HCT116 (cell line): ENCODE results near the gene MTHFD2L.

Experiments used
- EZH2 ChIP-seq: fragments of 200-600 bp; sonication (generic); IDR thresholded peaks from 2 replicates; pipeline ENCODE4 v1.6.1; 2017; ENCODE audit warnings: antibody characterized with exemption, mixed run types
- EZH2phosphoT487 ChIP-seq: fragments of 200-600 bp; IDR thresholded peaks from 2 replicates; pipeline ENCODE4 v1.6.1; 2018; ENCODE audit warnings: antibody characterized with exemption, borderline replicate concordance
- FOSL1 ChIP-seq: IDR thresholded peaks from 2 replicates; pipeline ENCODE4 v1.6.1; 2012; ENCODE audit warnings: low read depth
- POLR2A ChIP-seq: IDR thresholded peaks from 2 replicates; pipeline ENCODE4 v1.7.0; 2011; ENCODE audit warnings: borderline replicate concordance; ENCODE audit not compliant: insufficient read depth, insufficient read length; ENCODE audit errors: extremely low read depth
- TCF7L2 ChIP-seq: IDR thresholded peaks from 2 replicates; pipeline ENCODE4 v1.7.0; 2011; ENCODE audit warnings: borderline replicate concordance, inconsistent platforms; ENCODE audit not compliant: insufficient read depth, insufficient read length; ENCODE audit errors: extremely low read depth
- YY1 ChIP-seq: IDR thresholded peaks from 2 replicates; pipeline ENCODE4 v1.6.1; 2011; ENCODE audit warnings: low read length, low read depth, moderate library complexity, mild to moderate bottlenecking; ENCODE audit not compliant: insufficient replicate concordance; ENCODE audit errors: extremely low read depth
- TF ChIP-seq, protein P1 (sequence below), 3 experiments: fragments of 200-600 bp in 1 of 3; sonication (generic) in 1 of 3; IDR thresholded peaks in 2 of 3; conservative IDR thresholded peaks in 1 of 3; 2 replicates each; pipeline ENCODE4 v1.5.1; 2012 to 2017; ENCODE audit warnings: low read depth in 2 of 3, low read length in 2 of 3, antibody characterized with exemption in 1 of 3, borderline replicate concordance in 1 of 3, control low read depth in 1 of 3, mild to moderate bottlenecking in 1 of 3, mixed read lengths in 1 of 3, mixed run types in 1 of 3, moderate library complexity in 1 of 3; ENCODE audit not compliant: insufficient read depth in 1 of 3
- TF ChIP-seq, protein P2 (sequence below): IDR thresholded peaks from 2 replicates; pipeline ENCODE4 v1.6.1; 2012
- TF ChIP-seq, protein P3 (sequence below): IDR thresholded peaks from 2 replicates; pipeline ENCODE4 v1.6.1; 2012; ENCODE audit warnings: low read depth

DNA sequence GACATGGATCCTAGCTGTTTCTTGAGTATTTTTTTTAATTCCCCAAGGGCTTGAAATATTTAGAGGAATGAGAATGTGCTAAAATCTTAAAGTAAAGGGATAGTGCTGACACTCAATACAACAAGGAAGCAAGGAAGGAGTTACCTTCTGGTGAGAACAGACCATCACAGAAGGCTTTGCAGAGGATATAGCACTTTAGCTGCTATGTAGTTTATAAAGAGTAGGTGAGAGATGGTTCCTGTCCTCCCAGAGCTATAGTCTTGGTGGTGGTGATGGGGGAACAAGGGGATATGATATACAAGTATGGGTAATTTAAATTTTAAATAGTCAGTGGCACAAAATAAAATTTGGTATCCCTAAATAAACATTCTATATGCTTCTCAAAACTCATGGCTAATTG, 47.6 kb downstream of the MTHFD2L start:
- TF ChIP-seq, protein P1, sequence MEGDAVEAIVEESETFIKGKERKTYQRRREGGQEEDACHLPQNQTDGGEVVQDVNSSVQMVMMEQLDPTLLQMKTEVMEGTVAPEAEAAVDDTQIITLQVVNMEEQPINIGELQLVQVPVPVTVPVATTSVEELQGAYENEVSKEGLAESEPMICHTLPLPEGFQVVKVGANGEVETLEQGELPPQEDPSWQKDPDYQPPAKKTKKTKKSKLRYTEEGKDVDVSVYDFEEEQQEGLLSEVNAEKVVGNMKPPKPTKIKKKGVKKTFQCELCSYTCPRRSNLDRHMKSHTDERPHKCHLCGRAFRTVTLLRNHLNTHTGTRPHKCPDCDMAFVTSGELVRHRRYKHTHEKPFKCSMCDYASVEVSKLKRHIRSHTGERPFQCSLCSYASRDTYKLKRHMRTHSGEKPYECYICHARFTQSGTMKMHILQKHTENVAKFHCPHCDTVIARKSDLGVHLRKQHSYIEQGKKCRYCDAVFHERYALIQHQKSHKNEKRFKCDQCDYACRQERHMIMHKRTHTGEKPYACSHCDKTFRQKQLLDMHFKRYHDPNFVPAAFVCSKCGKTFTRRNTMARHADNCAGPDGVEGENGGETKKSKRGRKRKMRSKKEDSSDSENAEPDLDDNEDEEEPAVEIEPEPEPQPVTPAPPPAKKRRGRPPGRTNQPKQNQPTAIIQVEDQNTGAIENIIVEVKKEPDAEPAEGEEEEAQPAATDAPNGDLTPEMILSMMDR (IDR thresholded peaks at IDR 0.05 in 2 of 3, conservative IDR thresholded peaks at IDR 0.05 in 1 of 3; ENCODE audit: borderline replicate concordance in 1 of 3, insufficient read depth in 1 of 3, low read depth in 2 of 3, low read length in 2 of 3), result no peak
- TF ChIP-seq YY1 (no peak), POLR2A (no peak), FOSL1 (no peak), EZH2phosphoT487 (no peak), TCF7L2 (no peak), EZH2 (no peak)
- TF ChIP-seq, protein P2, sequence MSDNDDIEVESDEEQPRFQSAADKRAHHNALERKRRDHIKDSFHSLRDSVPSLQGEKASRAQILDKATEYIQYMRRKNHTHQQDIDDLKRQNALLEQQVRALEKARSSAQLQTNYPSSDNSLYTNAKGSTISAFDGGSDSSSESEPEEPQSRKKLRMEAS, result no peak
- TF ChIP-seq, protein P3, sequence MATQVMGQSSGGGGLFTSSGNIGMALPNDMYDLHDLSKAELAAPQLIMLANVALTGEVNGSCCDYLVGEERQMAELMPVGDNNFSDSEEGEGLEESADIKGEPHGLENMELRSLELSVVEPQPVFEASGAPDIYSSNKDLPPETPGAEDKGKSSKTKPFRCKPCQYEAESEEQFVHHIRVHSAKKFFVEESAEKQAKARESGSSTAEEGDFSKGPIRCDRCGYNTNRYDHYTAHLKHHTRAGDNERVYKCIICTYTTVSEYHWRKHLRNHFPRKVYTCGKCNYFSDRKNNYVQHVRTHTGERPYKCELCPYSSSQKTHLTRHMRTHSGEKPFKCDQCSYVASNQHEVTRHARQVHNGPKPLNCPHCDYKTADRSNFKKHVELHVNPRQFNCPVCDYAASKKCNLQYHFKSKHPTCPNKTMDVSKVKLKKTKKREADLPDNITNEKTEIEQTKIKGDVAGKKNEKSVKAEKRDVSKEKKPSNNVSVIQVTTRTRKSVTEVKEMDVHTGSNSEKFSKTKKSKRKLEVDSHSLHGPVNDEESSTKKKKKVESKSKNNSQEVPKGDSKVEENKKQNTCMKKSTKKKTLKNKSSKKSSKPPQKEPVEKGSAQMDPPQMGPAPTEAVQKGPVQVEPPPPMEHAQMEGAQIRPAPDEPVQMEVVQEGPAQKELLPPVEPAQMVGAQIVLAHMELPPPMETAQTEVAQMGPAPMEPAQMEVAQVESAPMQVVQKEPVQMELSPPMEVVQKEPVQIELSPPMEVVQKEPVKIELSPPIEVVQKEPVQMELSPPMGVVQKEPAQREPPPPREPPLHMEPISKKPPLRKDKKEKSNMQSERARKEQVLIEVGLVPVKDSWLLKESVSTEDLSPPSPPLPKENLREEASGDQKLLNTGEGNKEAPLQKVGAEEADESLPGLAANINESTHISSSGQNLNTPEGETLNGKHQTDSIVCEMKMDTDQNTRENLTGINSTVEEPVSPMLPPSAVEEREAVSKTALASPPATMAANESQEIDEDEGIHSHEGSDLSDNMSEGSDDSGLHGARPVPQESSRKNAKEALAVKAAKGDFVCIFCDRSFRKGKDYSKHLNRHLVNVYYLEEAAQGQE, result no peak
